GM20431 (cell line): ENCODE measurements around the gene FGF16.
"Not testable (repeated sequence)": the region's sequence is repeated elsewhere in the genome, so short reads cannot be mapped to it uniquely, and the experiment has no call there.

Source experiments
- in situ Hi-C: fragments of 300-500 bp; cut with MseI, MboI; formaldehyde crosslinking; loops from one replicate; pipeline ENCODE4 v1.15.0; 2020; ENCODE audit warnings: low sequenced_read_pairs; ENCODE audit not compliant: unreplicated experiment

FGF16 gene

DNA sequence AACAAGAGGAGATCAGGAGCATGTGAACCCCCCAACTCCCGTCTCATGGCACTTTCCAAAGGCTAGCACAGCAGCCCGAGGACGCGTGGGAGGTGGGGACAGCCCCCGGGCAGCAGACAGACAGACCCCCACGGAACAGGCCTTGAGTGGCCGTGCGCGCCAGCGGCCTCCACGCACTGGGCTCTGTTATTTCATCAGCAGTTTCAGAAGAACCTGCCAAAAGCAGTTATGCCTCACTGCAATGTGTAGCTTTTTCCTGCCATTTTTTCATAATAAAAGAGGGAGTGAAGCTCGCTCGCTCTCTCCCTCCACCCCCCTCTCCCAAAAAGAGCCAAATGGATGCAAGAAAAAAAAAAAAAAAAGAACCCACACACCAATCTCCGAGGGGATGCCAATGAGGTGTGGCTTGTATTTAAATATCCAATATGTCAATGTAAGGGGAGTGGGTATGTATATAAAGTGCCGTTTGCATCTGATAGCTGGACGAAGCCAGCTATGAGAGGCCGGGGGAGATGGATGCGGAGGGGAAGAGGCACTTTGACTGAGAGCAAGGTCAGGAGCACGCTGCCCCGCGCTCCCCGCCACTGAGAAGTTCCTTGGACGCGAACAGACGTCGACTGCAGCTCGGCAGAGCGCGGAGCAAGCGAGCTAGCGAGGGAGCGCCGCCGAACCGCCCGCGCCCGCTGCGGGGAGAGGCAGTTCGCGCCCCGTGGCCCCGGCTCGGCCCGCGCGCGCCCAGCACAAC lies at the start of gene FGF16:
Gene FGF16 (plus strand): TSS at position 482 of the 745 bp plus-strand sequence. CDS start 286 bp downstream, outside the sequence.
- in situ Hi-C loops: no loop called here

GRCh38 chrX:77398330-77398954 lies 48.7 kb upstream of the FGF16 start:
- in situ Hi-C loops: no loop called here

DNA sequence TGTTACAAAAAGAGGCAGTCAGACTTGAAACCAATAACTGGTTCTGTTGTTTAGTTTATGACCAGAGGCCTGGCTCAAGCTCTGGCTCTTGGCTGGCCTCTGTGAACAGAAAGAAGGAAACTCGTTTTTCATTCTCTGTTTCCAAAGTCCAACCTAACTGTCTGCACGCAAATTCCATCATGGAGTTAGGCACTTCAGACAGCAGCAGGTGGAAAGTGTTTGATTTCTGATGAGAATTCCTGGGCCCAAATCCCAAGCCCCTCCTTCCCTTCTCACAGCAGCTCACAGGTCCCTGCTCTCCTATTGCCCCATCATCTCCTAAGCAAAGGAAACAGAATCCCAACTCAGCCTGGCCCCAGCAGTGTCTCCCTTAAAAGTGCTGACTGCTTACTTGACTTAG lies 42.8 kb upstream of the FGF16 start:
- in situ Hi-C loops: no loop called here

GRCh38 chrX:77407821-77408220 lies 39.4 kb upstream of the FGF16 start:
- in situ Hi-C loops: not testable (repeated sequence)

DNA sequence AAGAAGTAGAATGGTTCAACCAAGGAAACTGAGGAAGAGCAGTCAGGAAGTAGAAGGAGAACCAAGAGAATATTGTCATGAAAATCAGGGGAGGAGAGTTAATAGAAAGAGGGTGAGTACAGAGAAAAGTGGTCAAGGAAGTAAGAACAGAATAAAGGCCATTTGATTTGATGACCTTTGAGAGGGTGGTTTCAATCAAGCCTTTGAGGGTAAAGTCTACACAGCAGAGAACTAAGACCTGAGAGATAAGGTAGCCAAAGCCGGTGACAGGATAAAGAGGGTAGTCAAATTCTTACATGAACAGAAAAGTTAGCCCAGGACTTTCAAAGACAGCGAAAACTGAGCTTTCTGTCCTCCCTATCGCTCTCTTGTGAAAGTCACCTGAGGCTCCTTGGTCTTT lies 34.6 kb upstream of the FGF16 start:
- in situ Hi-C loops: no loop called here

DNA sequence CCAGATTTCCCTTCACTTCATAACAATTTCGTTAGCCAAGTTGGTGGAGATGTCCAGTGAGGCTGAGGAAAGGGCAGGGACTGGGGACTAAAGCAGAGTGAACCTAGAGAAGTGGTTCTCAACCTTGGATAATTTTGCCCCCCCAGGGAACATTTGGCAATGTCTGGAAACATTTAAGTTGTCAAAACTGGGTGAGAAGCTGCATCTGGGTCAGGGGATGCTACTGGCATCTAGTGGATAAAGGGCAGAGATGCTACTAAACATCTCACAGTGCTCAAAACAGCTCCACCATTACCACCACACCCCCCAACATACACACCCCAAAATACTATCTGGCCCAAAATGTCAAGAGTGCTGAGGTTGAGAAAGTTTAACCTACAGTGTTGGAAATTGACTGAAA lies 32.0 kb upstream of the FGF16 start:
- in situ Hi-C loops: no loop called here

GRCh38 chrX:77415882-77416281 lies 31.3 kb upstream of the FGF16 start:
- in situ Hi-C loops: no loop called here

- in situ Hi-C loops: no loop called here
These were observed 24.1 kb upstream of the FGF16 start for GRCh38 chrX:77422891-77423648.

GRCh38 chrX:77426811-77427210 lies 20.4 kb upstream of the FGF16 start:
- in situ Hi-C loops: no loop called here

DNA sequence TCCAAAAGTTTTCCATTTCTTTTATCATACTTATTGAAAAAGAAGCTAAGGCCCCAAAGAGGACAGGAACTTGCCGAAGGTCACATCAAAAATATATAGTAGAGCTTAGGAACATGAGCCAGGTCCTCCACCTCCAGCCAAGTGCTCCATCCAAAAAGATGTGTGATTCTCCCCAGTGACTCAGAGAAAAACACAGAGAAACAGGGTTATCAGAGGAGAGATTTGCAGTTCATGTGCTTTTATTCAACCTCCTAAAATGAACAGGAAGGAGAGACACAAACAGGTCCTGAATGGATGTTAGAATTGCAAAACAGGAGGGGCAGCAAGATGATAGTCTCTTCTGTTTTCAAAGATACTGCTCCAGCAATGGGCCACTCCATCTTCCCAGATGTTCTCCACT lies 19.6 kb upstream of the FGF16 start:
- in situ Hi-C loops: no loop called here

GRCh38 chrX:77428551-77428950 lies 18.6 kb upstream of the FGF16 start:
- in situ Hi-C loops: no loop called here

DNA sequence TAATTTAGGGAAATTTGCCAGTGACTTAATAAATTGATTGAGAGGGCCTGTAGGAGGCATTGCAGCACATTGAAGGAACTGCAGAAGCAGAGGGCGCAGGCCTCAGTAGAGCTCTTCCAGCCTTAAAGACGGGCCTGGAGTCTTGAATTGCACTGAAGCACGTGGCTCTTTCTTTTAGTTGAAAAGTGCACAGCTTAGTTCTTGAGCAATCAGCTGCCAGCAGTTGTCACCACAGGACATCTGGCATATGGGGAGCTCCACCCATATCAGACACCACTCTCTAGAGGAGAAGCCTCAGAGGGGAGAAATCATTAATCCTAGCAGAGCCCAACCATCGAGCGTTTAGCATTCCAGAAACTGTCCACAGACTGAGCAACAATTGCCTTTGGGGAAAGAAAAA lies 16.0 kb upstream of the FGF16 start:
- in situ Hi-C loops: no loop called here

DNA sequence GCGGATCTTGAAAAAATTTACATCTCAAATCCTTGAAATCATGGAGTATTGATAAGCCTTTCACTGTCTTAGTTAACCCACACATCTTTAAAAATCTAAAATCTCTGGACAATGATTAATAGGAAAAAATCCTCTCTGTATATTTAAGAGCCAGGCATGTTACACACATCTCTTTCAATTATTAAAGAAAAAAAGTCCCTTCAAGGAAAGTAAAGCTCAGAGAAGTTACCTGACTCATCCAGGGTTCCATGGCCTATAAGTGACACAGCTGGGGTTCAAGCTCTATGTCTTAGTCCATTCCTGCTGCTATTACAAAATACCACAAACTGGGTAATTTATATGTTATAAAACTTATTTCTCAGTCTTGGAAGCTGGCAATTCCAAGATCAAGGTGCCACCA lies 14.2 kb upstream of the FGF16 start:
- in situ Hi-C loops: no loop called here

- in situ Hi-C loops: no loop called here
These were observed 12.2 kb upstream of the FGF16 start for GRCh38 chrX:77434962-77435361.

DNA sequence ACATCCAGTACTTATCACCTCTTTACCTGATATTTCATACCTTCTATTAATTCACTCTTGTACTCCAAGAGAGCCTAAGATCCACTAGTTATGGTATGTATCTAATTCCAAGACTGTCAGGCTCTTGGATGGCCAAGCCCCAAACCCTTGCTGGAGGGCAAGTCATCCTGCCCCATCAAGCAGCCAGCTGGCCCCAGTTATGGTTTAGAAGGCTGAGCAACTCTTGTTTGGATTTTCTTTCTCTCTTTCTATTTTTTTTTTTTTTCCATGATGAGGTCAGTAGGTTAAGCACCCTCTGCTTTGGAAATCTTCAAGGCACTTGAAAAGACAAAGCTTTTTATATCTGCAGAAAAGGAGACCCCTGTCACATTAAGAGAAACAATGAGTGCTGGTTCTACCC lies 10.9 kb upstream of the FGF16 start:
- in situ Hi-C loops: no loop called here

DNA sequence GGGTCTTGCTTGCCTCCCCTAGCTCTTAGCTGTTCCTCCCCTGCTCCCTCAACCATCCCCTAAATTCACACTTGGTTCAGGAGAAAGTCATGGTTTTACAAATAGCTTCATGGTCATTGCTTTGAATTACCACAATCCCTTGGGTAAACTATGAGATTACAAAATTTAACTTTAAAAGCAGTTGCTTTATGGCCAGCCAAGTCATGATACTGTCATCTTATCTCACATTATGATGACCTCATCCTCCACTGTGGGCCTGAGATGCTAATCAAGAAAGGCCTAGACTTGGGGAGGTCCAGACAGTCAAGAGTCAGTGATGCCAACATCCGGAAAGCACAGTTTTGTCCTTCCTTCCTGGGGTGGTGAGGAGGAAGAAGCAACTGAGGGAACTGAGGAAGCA lies 10.5 kb upstream of the FGF16 start:
- in situ Hi-C loops: no loop called here

DNA sequence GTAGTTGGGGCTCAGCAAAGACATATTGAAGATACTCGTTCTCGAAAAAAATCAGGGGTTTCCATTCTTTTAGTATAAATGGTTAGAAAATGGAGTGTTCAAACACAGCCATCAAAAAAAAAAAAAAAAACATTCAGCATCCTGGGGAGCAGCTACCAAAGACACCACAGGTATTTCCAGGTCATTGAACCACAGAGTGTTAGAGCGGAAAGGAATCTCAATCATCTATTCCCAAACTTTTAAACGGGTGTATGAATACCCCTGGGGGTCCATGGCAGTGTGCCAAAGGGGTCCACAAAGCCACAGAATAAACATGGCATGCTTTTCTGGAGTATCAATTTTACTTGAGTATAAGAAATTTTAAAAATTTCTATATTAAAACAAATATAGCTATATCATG lies 6.9 kb upstream of the FGF16 start:
- in situ Hi-C loops: no loop called here

- in situ Hi-C loops: no loop called here
These were observed 6.2 kb upstream of the FGF16 start for GRCh38 chrX:77441033-77441432.

DNA sequence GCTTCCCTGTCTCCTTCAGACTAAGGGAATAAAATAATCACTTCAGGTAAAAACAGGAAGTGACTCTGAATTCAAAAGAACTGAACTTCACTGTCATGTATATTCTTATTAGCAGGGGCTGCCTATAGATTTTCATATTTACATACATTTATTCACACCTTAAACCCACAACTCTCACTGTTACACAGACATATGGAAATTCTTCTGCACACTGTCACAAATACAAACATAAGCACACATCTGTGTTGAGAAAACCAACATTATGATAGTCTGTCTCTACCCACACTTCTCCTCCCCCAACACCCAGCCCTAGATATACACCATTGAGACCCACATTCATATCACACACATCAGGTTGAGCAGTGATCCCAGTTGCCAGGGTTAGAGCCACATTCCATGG lies 5.7 kb upstream of the FGF16 start:
- in situ Hi-C loops: no loop called here

DNA sequence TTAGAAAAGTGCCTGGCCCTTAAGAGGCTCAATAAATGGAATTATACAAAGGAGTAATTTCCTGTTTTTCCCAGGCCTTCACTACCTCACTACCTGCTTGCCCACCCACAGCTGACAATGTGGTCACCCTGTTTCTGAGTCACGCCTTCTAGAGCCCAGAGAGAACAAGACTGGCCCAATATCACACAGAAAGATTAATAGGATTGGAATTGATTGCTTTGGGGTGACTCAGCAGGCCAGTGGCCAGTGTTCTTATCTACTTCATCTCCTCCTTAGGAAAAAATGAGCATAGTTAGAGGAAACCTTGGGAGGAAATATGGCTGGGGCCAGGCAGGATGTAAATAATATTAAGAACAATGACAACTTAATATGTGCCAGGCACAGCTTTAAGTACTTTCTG lies 4.5 kb upstream of the FGF16 start:
- in situ Hi-C loops: no loop called here

GRCh38 chrX:77444075-77444474 lies 3.1 kb upstream of the FGF16 start:
- in situ Hi-C loops: no loop called here
